HepG2 (cell line): ENCODE measurements around the gene PAQR7. TPM values are rescaled to one million over a fixed set of nuclear protein-coding genes. Genes with fewer than 3 reads are reported as not detected.

Experiments
- BORCS8-MEF2B ChIP-seq: sonication (generic); formaldehyde crosslinking; IDR thresholded peaks from 2 replicates; pipeline ENCODE4 v1.8.0; 2022; ENCODE audit warnings: mild to moderate bottlenecking, missing genetic modification reagents
- ELF1 ChIP-seq: sonication (generic); formaldehyde crosslinking; IDR thresholded peaks from 2 replicates; pipeline ENCODE4 v1.4.0; 2020; ENCODE audit warnings: missing genetic modification reagents
- KLF15 ChIP-seq: sonication (generic); formaldehyde crosslinking; IDR thresholded peaks from 2 replicates; pipeline ENCODE4 v1.8.1; 2023; ENCODE audit warnings: borderline replicate concordance, mild to moderate bottlenecking, inconsistent platforms, missing genetic modification reagents, mixed read lengths
- NFE2L1 ChIP-seq: sonication (generic); formaldehyde crosslinking; IDR thresholded peaks from 2 replicates; pipeline ENCODE4 v1.4.0; 2020; ENCODE audit warnings: missing genetic modification reagents, mild to moderate bottlenecking, borderline replicate concordance
- NFIB ChIP-seq: sonication (generic); formaldehyde crosslinking; IDR thresholded peaks from 2 replicates; pipeline ENCODE4 v1.9.0; 2021; ENCODE audit warnings: missing genetic modification reagents, mild to moderate bottlenecking, borderline replicate concordance
- REL ChIP-seq: sonication (generic); formaldehyde crosslinking; conservative IDR thresholded peaks from 2 replicates; pipeline ENCODE4 v1.8.0; 2022; ENCODE audit warnings: mild to moderate bottlenecking, missing genetic modification reagents, moderate library complexity
- RERE ChIP-seq: IDR thresholded peaks from 2 replicates; pipeline ENCODE4 v1.6.1; 2016; ENCODE audit warnings: low read depth, missing genetic modification reagents, missing compliant biosample characterization
- RORA ChIP-seq: sonication (generic); formaldehyde crosslinking; IDR thresholded peaks from 2 replicates; pipeline ENCODE4 v1.5.0; 2020; ENCODE audit warnings: mild to moderate bottlenecking, missing genetic modification reagents, moderate library complexity
- TIGD3 ChIP-seq: sonication (generic); formaldehyde crosslinking; IDR thresholded peaks from 2 replicates; pipeline ENCODE4 v1.5.1; 2020; ENCODE audit warnings: mild to moderate bottlenecking, missing genetic modification reagents, borderline replicate concordance
- USF2 ChIP-seq, 2 experiments: sonication (generic) in 1 of 2; formaldehyde crosslinking in 1 of 2; IDR thresholded peaks; 2 replicates each; pipeline versions ENCODE4 v1.5.1 to v1.6.1; 2011 to 2020; ENCODE audit warnings: borderline replicate concordance in 1 of 2, low read depth in 1 of 2, low read length in 1 of 2, mild to moderate bottlenecking in 1 of 2, missing genetic modification reagents in 1 of 2, moderate library complexity in 1 of 2
- ZGPAT ChIP-seq: IDR thresholded peaks from 2 replicates; pipeline ENCODE4 v1.6.1; 2016; ENCODE audit warnings: mild to moderate bottlenecking
- ZNF234 ChIP-seq: sonication (generic); formaldehyde crosslinking; conservative IDR thresholded peaks from 2 replicates; pipeline ENCODE4 v1.5.1; 2020; ENCODE audit warnings: mild to moderate bottlenecking, missing genetic modification reagents
- ZNF253 ChIP-seq: sonication (generic); formaldehyde crosslinking; IDR thresholded peaks from 2 replicates; pipeline ENCODE4 v1.8.0; 2022; ENCODE audit warnings: mild to moderate bottlenecking, missing genetic modification reagents, borderline replicate concordance
- ZNF468 ChIP-seq: sonication (generic); formaldehyde crosslinking; IDR thresholded peaks from 2 replicates; pipeline ENCODE4 v1.8.0; 2022; ENCODE audit warnings: mild to moderate bottlenecking, moderate library complexity, missing genetic modification reagents
- ZNF720 ChIP-seq: sonication (generic); formaldehyde crosslinking; IDR thresholded peaks from 2 replicates; pipeline ENCODE4 v1.4.0; 2020; ENCODE audit warnings: missing genetic modification reagents
- ZNF792 ChIP-seq: IDR thresholded peaks from 2 replicates; pipeline ENCODE4 v1.6.1; 2016
- polyA plus RNA-seq, 8 experiments: library from polyadenylated mRNA; depleted of rRNA in 3 of 8; stranded (reverse) in 7 of 8; unstranded in 1 of 8; fragments of >200 nt; fragmentation: Illumina TruSeq in 4 of 8; extraction: Trizol in 4 of 8; gene quantifications; 2 replicates each; pipeline versions ENCODE4 v1.2.1 to v1.2.3, GENCODE V29; 2011 to 2016; ENCODE audit warnings: low read depth in 4 of 8, missing spikeins in 1 of 8, mixed read lengths in 1 of 8; ENCODE audit not compliant: insufficient read depth in 1 of 8
- total RNA-seq, 5 experiments: library from RNA; depleted of rRNA; stranded (reverse); fragments of >200 nt; fragmentation: Illumina TruSeq; extraction: Trizol; gene quantifications; 2 replicates each; pipeline ENCODE4 v1.2.3, GENCODE V29; 2016; ENCODE audit warnings: low read depth in 1 of 5

The PAQR7 gene
- total and polyA plus RNA-seq, 2 of the 13 experiments (the other 11 are each of a cell fraction or from before 2014, with no cell fraction given): 13.2 to 16.6 TPM

- TF ChIP-seq TIGD3 (CRISPR knock-in tag) (0 out of 2 replicates have a peak, but pooled peaks have one; percentile 22), ZNF253 (CRISPR knock-in tag) (no peak), BORCS8-MEF2B (peak; percentile 33), ZGPAT (CRISPR knock-in tag) (peak; percentile 87; the same call in 1 of the 2 replicates), ZNF468 (CRISPR knock-in tag) (0 out of 2 replicates have a peak, but pooled peaks have one; percentile 11), NFIB (no peak), ELF1 (CRISPR knock-in tag) (peak; percentile 92), ZNF234 (CRISPR knock-in tag) (no peak), USF2 (IDR thresholded peaks at IDR 0.05; ENCODE audit: low read depth, low read length) (no peak), USF2 (CRISPR knock-in tag; IDR thresholded peaks at IDR 0.05; ENCODE audit: borderline replicate concordance) (no peak; the same call in 1 of the 2 replicates), KLF15 (CRISPR knock-in tag) (peak; percentile 70; the same call in 1 of the 2 replicates), NFE2L1 (CRISPR knock-in tag) (no peak), ZNF792 (CRISPR knock-in tag) (peak; percentile 69; the same call in 1 of the 2 replicates), RERE (CRISPR knock-in tag) (no peak), ZNF720 (CRISPR knock-in tag) (no peak), RORA (CRISPR knock-in tag) (no peak), REL (CRISPR knock-in tag) (no peak)
Observed at GRCh38 chr1:25819491-25820246, 55.8 kb downstream of the PAQR7 start, which contains the start of gene MTFR1L (continued).
